Astrocyte (in vitro differentiated cells and primary cell): ENCODE measurements around the gene SMIM24. TPM values are rescaled to one million over a fixed set of nuclear protein-coding genes. Genes with fewer than 3 reads are reported as not detected.
A peak's percentile ranks its signal among the peaks of the same experiment; 100 is the strongest.

Source experiments
- DNase-seq: peaks from one replicate; pipeline ENCODE4 v3.0.0-alpha.2; 2010; ENCODE audit warnings: low read depth
- FAIRE-seq: peaks from 2 replicates; lab custom pipeline; 2011; peaks lifted over from hg19 to GRCh38; lab: Jason Lieb, UNC
- H2AFZ ChIP-seq: 2 replicates; pipeline ENCODE4 v1.6.0; 2012; ENCODE audit warnings: low read depth, low read length, inconsistent platforms
- H3K27ac ChIP-seq: 2 replicates; pipeline ENCODE4 v1.5.1; 2011; ENCODE audit warnings: low read depth, low read length, inconsistent platforms
- H3K27me3 ChIP-seq: 2 replicates; pipeline ENCODE4 v1.6.0; 2011; ENCODE audit warnings: low read length, inconsistent platforms; ENCODE audit not compliant: insufficient read depth
- H3K36me3 ChIP-seq: 2 replicates; pipeline ENCODE4 v1.5.1; 2011; ENCODE audit warnings: low read length, inconsistent platforms; ENCODE audit not compliant: insufficient read depth
- H3K4me1 ChIP-seq: 2 replicates; pipeline ENCODE4 v1.5.1; 2011; ENCODE audit warnings: low read length, inconsistent platforms; ENCODE audit not compliant: insufficient read depth
- H3K4me2 ChIP-seq: 2 replicates; pipeline ENCODE4 v1.6.0; 2012; ENCODE audit warnings: low read length, inconsistent platforms
- H3K4me3 ChIP-seq: 2 replicates; pipeline ENCODE4 v1.5.1; 2011; ENCODE audit warnings: low read depth, mild to moderate bottlenecking, low read length, inconsistent platforms; ENCODE audit not compliant: insufficient read depth
- H3K79me2 ChIP-seq: 2 replicates; pipeline ENCODE4 v1.6.0; 2012; ENCODE audit warnings: mild to moderate bottlenecking, low read length, inconsistent platforms; ENCODE audit not compliant: insufficient read depth
- H3K9ac ChIP-seq: 2 replicates; pipeline ENCODE4 v1.6.0; 2012; ENCODE audit warnings: mild to moderate bottlenecking, low read length, inconsistent platforms
- H3K9me3 ChIP-seq: 2 replicates; pipeline ENCODE4 v1.5.1; 2012; ENCODE audit warnings: low read depth, mild to moderate bottlenecking, low read length, inconsistent platforms; ENCODE audit not compliant: insufficient read depth
- H4K20me1 ChIP-seq: 2 replicates; pipeline ENCODE4 v1.6.0; 2012; ENCODE audit warnings: low read length, inconsistent platforms; ENCODE audit not compliant: insufficient read depth
- H3K27ac Mint-ChIP-seq: one replicate; pipeline ENCODE4 v1.8.0; 2021; ENCODE audit warnings: mild to moderate bottlenecking, mixed read lengths; ENCODE audit not compliant: unreplicated experiment
- H3K27me3 Mint-ChIP-seq: one replicate; pipeline ENCODE4 v1.8.0; 2021; ENCODE audit warnings: low read depth, mixed read lengths; ENCODE audit not compliant: unreplicated experiment
- H3K36me3 Mint-ChIP-seq: one replicate; pipeline ENCODE4 v1.8.0; 2021; ENCODE audit warnings: low read depth, mixed read lengths; ENCODE audit not compliant: unreplicated experiment
- H3K4me1 Mint-ChIP-seq: one replicate; pipeline ENCODE4 v1.8.0; 2021; ENCODE audit warnings: low read depth, mixed read lengths; ENCODE audit not compliant: unreplicated experiment
- H3K4me3 Mint-ChIP-seq: one replicate; pipeline ENCODE4 v1.8.0; 2021; ENCODE audit warnings: mild to moderate bottlenecking, moderate library complexity, mixed read lengths; ENCODE audit not compliant: unreplicated experiment
- H3K9me3 Mint-ChIP-seq: one replicate; pipeline ENCODE4 v1.8.0; 2021; ENCODE audit warnings: mild to moderate bottlenecking, mixed read lengths; ENCODE audit not compliant: unreplicated experiment
- CTCF ChIP-seq: IDR thresholded peaks from 2 replicates; pipeline ENCODE4 v1.5.1; 2011; ENCODE audit warnings: low read depth, mild to moderate bottlenecking, inconsistent platforms, low read length, moderate library complexity; ENCODE audit not compliant: insufficient read depth
- EZH2 ChIP-seq: IDR thresholded peaks from 2 replicates; pipeline ENCODE4 v1.6.1; 2012; ENCODE audit warnings: mild to moderate bottlenecking, low read length, inconsistent platforms; ENCODE audit not compliant: insufficient read depth
- total RNA-seq: library from RNA; stranded (reverse); gene quantifications from 2 replicates; pipeline ENCODE4 v1.2.1, GENCODE V29; 2021

The SMIM24 gene
- total RNA-seq, 1 donor from 2014 or later: not detected

- Histone ChIP-seq H3K4me1 (peaks cover 16% of the 10 kb centered on the region), H3K9ac (no peak overlapping the region), H3K79me2 (peaks cover 31% of the 10 kb centered on the region), H4K20me1 (peaks cover 21% of the 10 kb centered on the region), H3K4me2 (no peak overlapping the region), H3K4me3 (no peak overlapping the region), H2AFZ (no peak overlapping the region), H3K36me3 (peaks cover 13% of the 10 kb centered on the region), H3K27me3 (no peaks in the 10 kb centered on the region), H3K9me3 (no peaks in the 10 kb centered on the region), H3K27ac (no peak overlapping the region)
- Mint-ChIP-seq H3K4me3 (no peak overlapping the region), H3K27ac (no peak overlapping the region), H3K36me3 (peaks cover 9% of the 10 kb centered on the region), H3K9me3 (peaks cover 1% of the 10 kb centered on the region), H3K27me3 (no peaks in the 10 kb centered on the region), H3K4me1 (peaks cover 13% of the 10 kb centered on the region)
- DNase-seq (no peak), FAIRE-seq (no peak)
- TF ChIP-seq EZH2 (no peak), CTCF (peak; percentile 12)
Measured at GRCh38 chr19:3440082-3440481, 40.2 kb downstream of the SMIM24 start.

- Mint-ChIP-seq H3K36me3 (peaks cover 20% of the 10 kb centered on the region), H3K27me3 (no peaks in the 10 kb centered on the region), H3K9me3 (peaks cover 6% of the 10 kb centered on the region), H3K4me1 (peaks cover 3% of the 10 kb centered on the region), H3K27ac (peak overlapping the region; percentile 97), H3K4me3 (peak overlapping the region; percentile 89)
- FAIRE-seq (no peak), DNase-seq (peak; percentile 88)
- TF ChIP-seq CTCF (no peak), EZH2 (no peak)
- Histone ChIP-seq H3K9me3 (peaks cover 4% of the 10 kb centered on the region), H3K79me2 (peaks cover 25% of the 10 kb centered on the region), H3K36me3 (peaks cover 17% of the 10 kb centered on the region), H3K4me2 (peak overlapping the region; percentile 93), H4K20me1 (peaks cover 2% of the 10 kb centered on the region), H2AFZ (peak overlapping the region; percentile 96), H3K4me1 (peaks cover 10% of the 10 kb centered on the region), H3K4me3 (peak overlapping the region; percentile 58), H3K27ac (peak overlapping the region; percentile 87), H3K27me3 (no peaks in the 10 kb centered on the region), H3K9ac (peak overlapping the region; percentile 84)
Measured at GRCh38 chr19:3434630-3435553, 45.4 kb downstream of the SMIM24 start.
